AG04449 (cell line): ENCODE measurements around the gene VAV2.

Experiments used
- CTCF ChIA-PET: fragments of 350-600 bp; formaldehyde crosslinking; extraction: SDS; loops from one replicate; lab custom pipeline; 2021; ENCODE audit warnings: antibody characterized with exemption; lab: Yijun Ruan, JAX
- POLR2A ChIA-PET: fragments of 400-600, 350-600 bp; formaldehyde crosslinking; extraction: SDS; loops from one replicate; lab custom pipeline; 2020; ENCODE audit warnings: antibody characterized with exemption, inconsistent platforms; lab: Yijun Ruan, JAX
- DNase-seq: peaks from one replicate; pipeline ENCODE4 v3.0.0-alpha.2; 2010; ENCODE audit warnings: low read depth, low spot score
- H3K4me3 ChIP-seq: 2 replicates; pipeline ENCODE4 v1.5.1; 2011; ENCODE audit warnings: low read depth, mild to moderate bottlenecking, control low read depth, low read length
- CTCF ChIP-seq: IDR thresholded peaks from one replicate; pipeline ENCODE4 v1.5.1; 2011; ENCODE audit warnings: mild to moderate bottlenecking, moderate library complexity, low read length, control low read depth, inconsistent platforms; ENCODE audit not compliant: insufficient read depth; ENCODE audit errors: missing control alignments

VAV2 gene

GRCh38 chr9:133973111-133973790 lies 18.9 kb downstream of the VAV2 start:
- H3K4me3 ChIP-seq: no peak overlapping the region
- CTCF ChIA-PET: interaction anchor here (1.1 kb wide), 1 partner anchor 180 kb away, joined by 3 read pairs; no protein-coding TSS in a partner anchor
- POLR2A ChIA-PET: no interaction called here
- TF ChIP-seq CTCF: no peak
- DNase-seq: no peak

- ChIA-PET POLR2A (no interaction called here), CTCF (interaction anchor here (1.0 to 1.1 kb wide), 2 partner anchors 21 to 179 kb away, joined by 3 read pairs; no protein-coding TSS in a partner anchor)
- no peak for DNase-seq
- TF ChIP-seq CTCF: no peak
- no peak overlapping the region for H3K4me3 ChIP-seq
Measured at GRCh38 chr9:133971981-133972941, 19.9 kb downstream of the VAV2 start.

GRCh38 chr9:133971121-133971951 lies 20.8 kb downstream of the VAV2 start:
- no peak for DNase-seq
- ChIA-PET CTCF (interaction anchor here (1.0 kb wide), 1 partner anchor 22 kb away, joined by 3 read pairs; no protein-coding TSS in a partner anchor), POLR2A (no interaction called here)
- TF ChIP-seq CTCF: no peak
- H3K4me3 ChIP-seq: no peak overlapping the region

DNA sequence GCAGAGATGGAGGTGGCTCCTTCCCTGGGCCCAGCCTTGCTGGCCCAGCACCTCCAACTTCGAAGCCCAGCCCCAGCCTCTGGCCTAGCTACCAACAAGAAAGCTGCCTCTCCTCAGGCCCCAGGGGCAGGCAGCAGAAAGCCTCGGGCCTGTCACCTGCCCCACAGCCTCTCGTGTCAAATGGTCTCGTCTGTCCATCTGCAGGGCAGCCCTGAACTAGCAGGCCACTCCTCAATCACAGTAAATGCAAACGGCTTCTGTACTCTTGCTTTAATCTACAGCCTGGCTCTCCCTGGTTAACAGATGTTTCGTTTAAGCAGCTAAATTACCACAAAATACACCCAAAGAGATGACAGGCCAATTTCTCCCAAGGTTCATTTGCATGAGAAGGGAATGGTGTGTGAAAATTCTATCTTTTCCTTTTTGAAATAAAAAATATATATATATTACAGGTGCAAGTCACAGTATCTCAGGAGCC lies 21.5 kb downstream of the VAV2 start:
- POLR2A ChIA-PET: no interaction called here
- no peak for TF ChIP-seq CTCF
- no peak overlapping the region for H3K4me3 ChIP-seq
- CTCF ChIA-PET: no interaction called here
- DNase-seq: no peak

DNA sequence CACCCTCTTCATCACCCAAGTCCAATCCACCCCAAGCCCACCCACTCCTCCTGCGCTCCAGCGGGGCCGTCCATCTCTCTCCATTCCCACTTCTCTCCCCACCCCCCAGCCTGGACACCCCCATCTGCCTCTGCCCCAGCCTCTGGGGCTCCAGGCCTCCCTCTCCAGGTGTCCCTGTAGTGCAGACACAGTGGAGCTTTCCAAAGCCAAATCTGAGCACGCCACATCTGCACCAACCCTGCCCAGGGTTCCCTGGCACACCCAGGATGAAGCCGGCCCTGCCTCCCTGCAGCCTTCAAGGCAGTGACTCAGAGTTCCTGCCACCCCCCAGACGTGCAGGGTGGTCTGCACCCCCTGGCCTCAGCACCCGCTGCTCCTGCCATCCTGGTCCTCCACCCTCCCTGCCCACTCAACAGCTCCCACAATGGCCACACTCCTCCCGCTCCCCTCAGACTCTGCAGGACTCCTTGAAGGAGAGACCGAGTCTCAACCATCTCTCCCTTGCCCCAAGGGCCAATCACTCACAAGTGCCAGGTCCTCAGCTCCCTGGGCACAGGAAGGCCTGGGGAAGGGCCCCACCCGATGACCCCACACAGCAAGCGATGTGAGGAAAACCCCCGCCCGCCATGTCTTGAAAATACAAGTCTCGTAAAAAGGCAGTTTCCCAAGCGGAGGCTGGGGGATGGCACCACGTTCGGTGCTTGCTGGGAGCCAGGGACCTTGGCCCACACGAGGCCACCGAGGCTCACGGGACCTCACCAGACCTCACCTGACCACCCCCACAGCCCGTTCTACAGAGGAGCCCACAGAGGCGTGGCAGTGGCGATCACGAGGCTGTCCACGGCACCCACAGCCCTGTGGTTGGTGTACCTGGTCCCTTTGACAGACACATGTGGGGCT lies 22.2 kb downstream of the VAV2 start:
- POLR2A ChIA-PET: no interaction called here
- no peak overlapping the region for H3K4me3 ChIP-seq
- CTCF ChIA-PET: interaction anchor here (1.6 kb wide), 1 partner anchor 9 kb away, joined by 4 read pairs; no protein-coding TSS in a partner anchor
- TF ChIP-seq CTCF: no peak
- no peak for DNase-seq
